Pancreas (tissue), 10 donors: Measurements from ENCODE around the gene IGSF21. TPM values are rescaled to one million over a fixed set of nuclear protein-coding genes. Genes with fewer than 3 reads are reported as not detected.

Source experiments
- ATAC-seq, 4 donors: fragments of 200-7000 bp; cut with Tn5 transposase; one replicate each; pipeline versions ENCODE4 v1.8.0 to v1.9.1; 2020; ENCODE audit warnings: mild to moderate bottlenecking in 4 of 4, moderate library complexity in 4 of 4
- DNase-seq, 6 donors: peaks; one replicate each; pipeline ENCODE4 v3.0.0-alpha.2; 2020
- FAIRE-seq: peaks from 2 replicates; lab custom pipeline; 2012; peaks lifted over from hg19 to GRCh38; lab: Jason Lieb, UNC
- H3K27ac ChIP-seq, 4 donors: fragments of 200-600 bp; sonication (generic); 1 replicate in 3 of 4; 2 replicates in 1 of 4; pipeline versions ENCODE4 v1.5.0 to v1.8.0; 2020
- H3K27me3 ChIP-seq, 4 donors: fragments of 200-600 bp; one replicate each; pipeline ENCODE4 v1.8.0; 2021
- H3K36me3 ChIP-seq, 3 donors: fragments of 200-600 bp; sonication (generic) in 1 of 3; one replicate each; pipeline versions ENCODE4 v1.5.0 to v1.8.0; 2020 to 2021
- H3K4me1 ChIP-seq, 3 donors: fragments of 200-600 bp; one replicate each; pipeline ENCODE4 v1.8.0; 2021
- H3K4me3 ChIP-seq, 4 donors: fragments of 200-600 bp; sonication (generic) in 2 of 4; one replicate each; pipeline versions ENCODE4 v1.5.0 to v1.8.0; 2020 to 2021
- H3K9me3 ChIP-seq, 4 donors: fragments of 200-600 bp; one replicate each; pipeline ENCODE4 v1.8.0; 2021
- WGBS, 2 donors: extraction: QIAGEN DNeasy Blood & Tissue Kit; methylation state at CpG; one replicate each; pipeline ENCODE4 v1.1.7; 2013; 5-methylcytosine and 5-hydroxymethylcytosine counted together
- intact Hi-C, 3 donors: fragments of 100-400 bp; cut with DNase I; formaldehyde crosslinking; loops; one replicate each; pipeline versions ENCODE4 v1.11.1 to v1.14.2; 2022
- polyA plus RNA-seq, 2 donors: library from polyadenylated mRNA; stranded (reverse); fragments of 200-250 nt; gene quantifications; one replicate each; pipeline ENCODE4 v1.2.3, GENCODE V29; 2013
- total RNA-seq, 6 donors: library from RNA; stranded (reverse); fragmentation: NEBNext Ultra II Directional in 4 of 6; extraction: Animal tissue kit (Norgen Biotek cat#: 25700) in 4 of 6; gene quantifications; one replicate each; pipeline versions ENCODE4 v1.2.1 to v1.2.4, GENCODE V29; 2021 to 2023
- TF ChIP-seq, protein P1 (sequence below), 4 donors: fragments of 200-600 bp; sonication (generic) in 3 of 4; IDR thresholded peaks; one replicate each; pipeline versions ENCODE4 v1.5.0 to v1.8.0; 2021; ENCODE audit warnings: antibody characterized with exemption in 4 of 4
- donor health status: healthy with polysubstance abuse.
- donor health status: DM: no; HTN: no; CAD: no; lungs with moderate emphysema.
- donor health status: DM: no; HTN: no; CAD: no.
- donor health status: control.
- donor health status: control.
- donor health status: Bipolar disorder and iron deficiency.
- donor health status: DM: yes; HTN: yes; CAD: no.
- donor health status: DM: no; HTN: no; CAD: no.
- donor health status: DM: no; HTN: no; CAD: no.
- donor health status: DM: yes; HTN: yes; CAD: no.

IGSF21 gene
- total and polyA plus RNA-seq, 8 donors: 0.28 to 1.3 (median 0.92) TPM; not detected in 1

DNA sequence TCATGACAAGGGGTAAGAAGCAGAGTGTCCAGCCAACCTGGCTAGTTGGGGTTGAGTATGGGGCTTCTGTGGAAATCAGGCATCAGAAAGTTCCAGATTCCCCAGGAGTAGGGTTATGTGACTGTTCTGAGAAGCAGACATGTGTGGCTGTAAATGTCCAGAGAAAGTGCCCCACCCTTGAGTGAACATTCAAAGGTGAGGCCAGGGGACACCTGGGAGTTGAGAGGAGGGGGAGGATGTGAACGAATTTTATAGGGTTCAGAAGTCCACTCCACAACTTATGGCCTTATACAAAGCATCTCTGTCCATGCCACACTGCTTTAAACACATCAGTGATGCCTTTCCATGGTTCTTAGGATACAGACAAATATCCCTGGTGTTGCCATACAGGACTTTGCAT lies 133.3 kb downstream of the IGSF21 start:
- 4 to 7% methylated on average over 1 of the region's 1 CpG for WGBS, 2 donors

DNA sequence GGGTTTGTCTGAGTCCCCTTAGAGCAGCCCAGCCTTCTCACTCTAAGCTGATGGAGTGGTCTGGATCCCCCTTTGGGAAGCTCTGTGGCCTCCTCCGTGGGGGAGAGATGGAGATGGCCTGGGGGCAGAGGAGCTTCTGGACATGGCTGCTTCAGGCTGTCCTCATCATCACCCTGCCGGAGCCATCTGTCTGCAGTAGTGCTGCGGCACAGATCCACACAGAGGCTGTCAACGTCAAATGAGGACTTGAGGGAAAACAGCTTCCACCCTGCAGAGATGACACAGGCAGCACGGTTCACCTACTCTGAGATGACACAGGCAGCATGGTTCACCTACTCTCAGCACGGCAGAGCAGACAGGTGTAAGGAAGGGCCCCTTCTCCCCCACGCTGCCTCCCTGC lies 134.3 kb downstream of the IGSF21 start:
- ATAC-seq (peak in 1 of 4 donors; percentile 46), DNase-seq (peak in 1 of 6 donors; percentile 22), FAIRE-seq (no peak)
- intact Hi-C loops: no loop called here
- Histone ChIP-seq H3K4me3 (no peak overlapping the region), H3K27ac (no peak overlapping the region), H3K36me3 (no peaks in the 10 kb centered on the region), H3K9me3 (no peaks in the 10 kb centered on the region), H3K27me3 (no peaks in the 10 kb centered on the region), H3K4me1 (no peaks in the 10 kb centered on the region)
- TF ChIP-seq, protein P1, sequence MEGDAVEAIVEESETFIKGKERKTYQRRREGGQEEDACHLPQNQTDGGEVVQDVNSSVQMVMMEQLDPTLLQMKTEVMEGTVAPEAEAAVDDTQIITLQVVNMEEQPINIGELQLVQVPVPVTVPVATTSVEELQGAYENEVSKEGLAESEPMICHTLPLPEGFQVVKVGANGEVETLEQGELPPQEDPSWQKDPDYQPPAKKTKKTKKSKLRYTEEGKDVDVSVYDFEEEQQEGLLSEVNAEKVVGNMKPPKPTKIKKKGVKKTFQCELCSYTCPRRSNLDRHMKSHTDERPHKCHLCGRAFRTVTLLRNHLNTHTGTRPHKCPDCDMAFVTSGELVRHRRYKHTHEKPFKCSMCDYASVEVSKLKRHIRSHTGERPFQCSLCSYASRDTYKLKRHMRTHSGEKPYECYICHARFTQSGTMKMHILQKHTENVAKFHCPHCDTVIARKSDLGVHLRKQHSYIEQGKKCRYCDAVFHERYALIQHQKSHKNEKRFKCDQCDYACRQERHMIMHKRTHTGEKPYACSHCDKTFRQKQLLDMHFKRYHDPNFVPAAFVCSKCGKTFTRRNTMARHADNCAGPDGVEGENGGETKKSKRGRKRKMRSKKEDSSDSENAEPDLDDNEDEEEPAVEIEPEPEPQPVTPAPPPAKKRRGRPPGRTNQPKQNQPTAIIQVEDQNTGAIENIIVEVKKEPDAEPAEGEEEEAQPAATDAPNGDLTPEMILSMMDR (IDR thresholded peaks at IDR 0.05): no peak
- WGBS, 2 donors: 46 to 49% methylated on average over 7 of the region's 7 CpGs

More for the DNA sequence above, 133.3 kb downstream of the IGSF21 start:
- H3K4me1 ChIP-seq: no peaks in the 10 kb centered on the region
- ATAC-seq: no peak
- H3K27me3 ChIP-seq: no peaks in the 10 kb centered on the region
- H3K4me3 ChIP-seq: no peak overlapping the region
- no peak for FAIRE-seq
- intact Hi-C loops: no loop called here
- DNase-seq: no peak
- TF ChIP-seq, protein P1 (IDR thresholded peaks at IDR 0.05): no peak
- no peaks in the 10 kb centered on the region for H3K36me3 ChIP-seq
- no peaks in the 10 kb centered on the region for H3K9me3 ChIP-seq
- no peak overlapping the region for H3K27ac ChIP-seq

DNA sequence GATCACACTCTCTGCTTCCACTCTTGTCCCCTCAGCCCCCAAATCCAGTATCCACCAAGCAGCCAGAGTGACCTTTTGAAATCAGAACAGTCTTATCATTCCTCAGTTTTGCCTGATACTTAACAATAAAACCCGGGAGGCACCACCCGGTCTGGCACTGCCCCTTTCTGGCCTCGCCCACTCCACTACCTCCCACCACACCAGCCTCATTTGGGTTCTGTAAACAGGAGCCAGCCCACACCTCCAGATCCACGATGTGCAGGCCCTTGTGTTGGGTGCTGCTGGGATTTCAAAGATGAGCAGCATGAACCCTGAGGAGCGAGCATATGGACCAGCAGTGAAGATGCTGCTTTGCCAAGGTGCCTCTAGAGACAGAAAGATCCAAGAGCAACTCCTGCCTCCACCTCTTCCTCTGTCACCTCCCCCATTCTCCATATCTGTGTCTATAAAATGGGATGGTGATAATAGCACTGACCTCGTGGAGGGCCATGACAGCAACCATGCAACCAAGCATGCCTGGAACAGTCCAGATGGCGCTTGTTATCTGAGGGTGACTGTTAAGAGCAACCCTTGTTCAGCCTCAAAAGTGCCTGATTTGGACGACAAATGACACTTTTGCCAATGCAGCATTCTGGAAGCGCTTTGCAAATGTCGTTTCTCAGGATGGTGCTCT lies 136.0 kb downstream of the IGSF21 start:
- DNase-seq: peak in 1 of 6 donors; percentile 9

DNA sequence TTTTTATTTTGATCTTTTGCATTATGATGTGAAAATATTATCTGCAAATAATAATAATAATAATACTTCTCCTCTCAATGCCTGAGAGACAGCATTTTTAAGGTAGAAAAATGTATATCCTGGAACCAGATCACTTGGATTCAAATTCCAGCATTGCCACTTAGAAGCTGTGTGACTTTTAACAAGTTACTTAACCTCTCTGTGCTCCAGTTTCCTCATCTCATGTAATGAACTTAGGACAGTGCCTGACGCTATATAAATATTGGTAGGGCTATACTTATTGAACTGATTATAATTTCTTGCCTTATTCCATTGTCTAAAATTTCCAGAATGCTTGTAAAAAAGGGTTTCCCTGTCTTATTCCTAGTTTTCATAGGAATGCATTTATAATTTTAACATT lies 137.2 kb downstream of the IGSF21 start:
- Histone ChIP-seq H3K9me3 (no peaks in the 10 kb centered on the region), H3K27ac (no peak overlapping the region), H3K27me3 (no peaks in the 10 kb centered on the region), H3K4me3 (no peak overlapping the region), H3K36me3 (no peaks in the 10 kb centered on the region), H3K4me1 (no peaks in the 10 kb centered on the region)
- DNase-seq: no peak
- WGBS, 2 donors: 38 to 58% methylated on average over 1 of the region's 1 CpG
- FAIRE-seq: no peak
- TF ChIP-seq, protein P1 (IDR thresholded peaks at IDR 0.05): no peak
- intact Hi-C loops: no loop called here
- no peak for ATAC-seq

More for the DNA sequence above, 136.0 kb downstream of the IGSF21 start:
- WGBS, 2 donors: 45 to 55% methylated on average over 10 of the region's 10 CpGs
- Histone ChIP-seq H3K4me1 (no peaks in the 10 kb centered on the region), H3K27ac (no peak overlapping the region), H3K36me3 (no peaks in the 10 kb centered on the region), H3K27me3 (no peaks in the 10 kb centered on the region), H3K4me3 (no peak overlapping the region), H3K9me3 (no peaks in the 10 kb centered on the region)
- FAIRE-seq: no peak
- TF ChIP-seq, protein P1 (IDR thresholded peaks at IDR 0.05): no peak
- intact Hi-C loops: no loop called here
- ATAC-seq: no peak

DNA sequence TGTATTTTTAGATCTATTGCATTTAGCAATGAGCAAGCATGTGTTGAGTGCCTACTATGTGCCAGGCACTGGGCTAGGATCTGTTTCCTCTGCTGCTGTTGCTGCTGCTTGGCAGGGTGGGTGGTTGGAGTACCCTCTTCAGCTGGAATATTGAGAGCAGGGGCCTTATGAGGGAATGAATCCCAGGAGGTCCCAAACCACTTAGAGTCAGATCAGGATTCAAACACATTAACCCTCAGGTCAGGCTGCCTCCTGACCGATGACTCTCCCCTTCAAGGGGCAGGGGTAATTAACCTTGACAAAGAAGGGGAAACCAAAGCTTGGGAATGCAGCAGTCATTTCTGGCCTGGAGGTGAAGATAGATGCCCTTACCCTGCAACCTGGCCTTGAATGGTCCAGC lies 138.0 kb downstream of the IGSF21 start:
- TF ChIP-seq, protein P1 (IDR thresholded peaks at IDR 0.05): no peak
- H3K4me3 ChIP-seq: no peak overlapping the region
- peak in 1 of 6 donors; percentile 6 for DNase-seq
- no peak overlapping the region for H3K27ac ChIP-seq
- intact Hi-C loops: no loop called here
- no peak for ATAC-seq
- H3K27me3 ChIP-seq: no peaks in the 10 kb centered on the region
- no peak for FAIRE-seq
- H3K36me3 ChIP-seq: no peaks in the 10 kb centered on the region
- no peaks in the 10 kb centered on the region for H3K9me3 ChIP-seq
- WGBS, 2 donors: 24 to 30% methylated on average over 1 of the region's 1 CpG
- H3K4me1 ChIP-seq: no peaks in the 10 kb centered on the region
